ENCODE measurements around the gene GRAP. TPM values are rescaled to one million over a fixed set of nuclear protein-coding genes. Genes with fewer than 3 reads are reported as not detected.

GRAP gene
- total RNA-seq, 2 donors from 2014 or later = 12.7 to 13.7 TPM

GRCh38 chr17:19013226-19013625 is 33.5 kb downstream of the GRAP start:
- no peak for DNase-seq (ENCODE audit: low spot score in 2 of 2)
- Mint-ChIP-seq H3K9me3 (no peaks in the 10 kb centered on the region), H3K36me3 (no peaks in the 10 kb centered on the region), H3K27ac (no peak overlapping the region)
- ATAC-seq = no peak

- Mint-ChIP-seq H3K27ac (peak overlapping the region in 1 of 2 donors; percentile 11), H3K9me3 (no peaks in the 10 kb centered on the region), H3K36me3 (no peaks in the 10 kb centered on the region)
- ATAC-seq (no peak), DNase-seq (ENCODE audit: low spot score in 2 of 2) (no peak)
Observed at GRCh38 chr17:19012171-19013080, 34.3 kb downstream of the GRAP start.

DNA sequence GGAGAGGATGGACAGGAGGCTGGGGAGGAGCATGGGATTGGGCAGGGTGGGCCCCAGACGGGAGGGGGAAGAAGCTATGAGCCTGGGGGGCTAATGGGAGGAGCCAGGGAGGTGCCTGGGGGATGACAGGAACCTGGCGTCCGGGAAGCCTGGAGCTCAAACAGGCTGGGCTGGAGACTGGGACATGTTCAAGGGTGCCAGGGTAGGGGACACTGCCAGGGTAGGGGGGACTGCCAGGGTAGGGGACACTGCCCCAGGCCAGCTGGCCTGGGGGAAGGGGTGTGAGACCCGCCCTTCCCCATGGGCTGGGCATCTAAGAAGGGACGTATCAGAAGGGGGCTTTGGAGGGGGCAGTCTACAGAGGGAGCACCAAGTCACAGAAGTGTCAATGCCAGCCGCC is 35.2 kb downstream of the GRAP start:
- H3K36me3 Mint-ChIP-seq = no peaks in the 10 kb centered on the region
- ATAC-seq (no peak), DNase-seq (ENCODE audit: low spot score in 2 of 2) (no peak)
- H3K27ac Mint-ChIP-seq = peak overlapping the region in 1 of 2 donors; percentile 38
- H3K9me3 Mint-ChIP-seq = no peaks in the 10 kb centered on the region

GRCh38 chr17:19010729-19011505 is 35.8 kb downstream of the GRAP start:
- ATAC-seq (no peak), DNase-seq (ENCODE audit: low spot score in 2 of 2) (no peak)
- Mint-ChIP-seq H3K9me3 (no peaks in the 10 kb centered on the region), H3K27ac (peak overlapping the region in 1 of 2 donors; percentile 38), H3K36me3 (no peaks in the 10 kb centered on the region)

- DNase-seq (ENCODE audit: low spot score in 2 of 2) = no peak
- H3K27ac Mint-ChIP-seq = no peak overlapping the region
- no peak for ATAC-seq
- H3K36me3 Mint-ChIP-seq = no peaks in the 10 kb centered on the region
- H3K9me3 Mint-ChIP-seq = no peaks in the 10 kb centered on the region
Observed at GRCh38 chr17:19009970-19010369, 36.8 kb downstream of the GRAP start.

- peaks cover 7 to 9% of the 10 kb centered on the region in 2 donors for H3K36me3 Mint-ChIP-seq
- no peak for ATAC-seq
- no peaks in the 10 kb centered on the region for H3K9me3 Mint-ChIP-seq
- DNase-seq (ENCODE audit: low spot score in 2 of 2) = no peak
- H3K27ac Mint-ChIP-seq = no peak overlapping the region
Observed at GRCh38 chr17:19006698-19007097, 40.1 kb downstream of the GRAP start.

DNA sequence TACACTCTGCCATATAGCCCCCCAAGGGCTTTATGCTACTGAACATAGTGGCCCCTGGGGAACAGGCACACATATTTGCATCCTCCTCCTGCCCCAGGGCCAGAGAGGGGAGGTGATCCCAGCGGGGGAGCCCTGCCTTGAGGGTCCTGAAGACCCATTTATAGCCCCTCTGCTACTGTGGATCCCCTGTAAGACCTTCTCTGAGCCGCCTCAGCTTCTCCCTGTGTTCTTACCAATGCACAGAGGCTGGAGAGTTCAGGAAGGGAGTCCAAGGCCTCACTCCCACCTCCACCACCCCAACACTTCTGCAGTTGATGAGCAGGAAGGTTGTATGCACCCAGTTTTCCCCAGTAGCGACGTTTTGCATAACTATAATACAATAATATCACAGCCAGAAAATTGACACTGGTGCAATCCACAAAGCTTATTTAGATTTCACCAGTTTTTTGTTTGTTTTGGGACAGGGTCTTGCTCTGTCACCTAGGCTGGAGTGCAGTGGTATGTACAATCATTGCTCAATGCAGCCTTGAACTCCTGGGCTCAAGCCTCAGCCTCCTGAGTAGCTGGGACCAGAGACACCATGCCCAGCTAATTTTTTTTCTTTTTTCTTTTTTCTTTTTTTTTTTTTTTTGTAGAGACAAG is 40.8 kb downstream of the GRAP start:
- Mint-ChIP-seq H3K27ac (peak overlapping the region in 1 of 2 donors; percentile 67), H3K9me3 (no peaks in the 10 kb centered on the region), H3K36me3 (peaks cover 7 to 9% of the 10 kb centered on the region in 2 donors)
- DNase-seq (ENCODE audit: low spot score in 2 of 2) (no peak), ATAC-seq (no peak)

DNA sequence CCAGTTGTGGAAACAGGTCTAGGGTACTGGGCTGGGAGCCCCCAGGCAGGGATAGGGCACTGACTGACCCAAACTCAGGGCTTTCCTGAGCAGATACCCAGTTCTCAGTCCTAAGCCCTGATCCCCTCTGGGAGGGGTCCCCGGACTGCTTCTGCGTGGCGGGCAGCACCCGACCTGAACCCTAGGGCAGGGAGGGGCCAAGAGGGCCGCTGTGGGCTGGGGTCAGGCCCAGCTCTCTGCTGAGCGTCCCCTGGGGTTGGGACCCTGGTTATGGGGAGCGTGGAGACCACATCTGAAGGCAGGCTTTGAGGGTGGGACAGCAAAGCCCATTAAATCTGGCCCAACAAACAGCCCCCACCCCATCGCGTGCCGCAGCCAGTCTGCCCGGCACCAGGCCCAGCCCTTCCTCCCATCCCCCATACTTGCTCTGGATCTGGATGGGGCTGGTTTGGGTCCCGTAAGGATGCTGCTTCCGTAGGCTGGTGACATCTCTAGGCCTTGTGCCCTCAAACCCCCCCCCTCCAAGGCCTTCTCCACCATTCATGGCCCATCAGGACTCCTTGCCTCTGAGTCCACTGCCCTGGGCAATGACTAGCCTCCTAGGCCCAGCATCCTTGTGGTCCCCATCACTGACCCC is 41.5 kb downstream of the GRAP start:
- no peak for DNase-seq (ENCODE audit: low spot score in 2 of 2)
- Mint-ChIP-seq H3K36me3 (peaks cover 7 to 9% of the 10 kb centered on the region in 2 donors), H3K9me3 (no peaks in the 10 kb centered on the region), H3K27ac (peak overlapping the region in 1 of 2 donors; percentile 67)
- no peak for ATAC-seq

- peak; percentile 88 to 90 for DNase-seq (ENCODE audit: low spot score in 2 of 2)
- H3K36me3 Mint-ChIP-seq = peaks cover 7 to 9% of the 10 kb centered on the region in 2 donors
- peak within 1 kb of the TSS; percentile 80 to 87 for H3K27ac Mint-ChIP-seq
- H3K9me3 Mint-ChIP-seq = no peaks in the 10 kb centered on the region
- peak; percentile 92 to 94 for ATAC-seq
Observed at GRCh38 chr17:19004421-19005136, 42.2 kb downstream of the GRAP start, which contains the start of gene FAM83G. Gene FAM83G, minus strand, starts transcription at chr17:19004764. Its CDS starts 723 bp downstream, at chr17:19004041.

DNA sequence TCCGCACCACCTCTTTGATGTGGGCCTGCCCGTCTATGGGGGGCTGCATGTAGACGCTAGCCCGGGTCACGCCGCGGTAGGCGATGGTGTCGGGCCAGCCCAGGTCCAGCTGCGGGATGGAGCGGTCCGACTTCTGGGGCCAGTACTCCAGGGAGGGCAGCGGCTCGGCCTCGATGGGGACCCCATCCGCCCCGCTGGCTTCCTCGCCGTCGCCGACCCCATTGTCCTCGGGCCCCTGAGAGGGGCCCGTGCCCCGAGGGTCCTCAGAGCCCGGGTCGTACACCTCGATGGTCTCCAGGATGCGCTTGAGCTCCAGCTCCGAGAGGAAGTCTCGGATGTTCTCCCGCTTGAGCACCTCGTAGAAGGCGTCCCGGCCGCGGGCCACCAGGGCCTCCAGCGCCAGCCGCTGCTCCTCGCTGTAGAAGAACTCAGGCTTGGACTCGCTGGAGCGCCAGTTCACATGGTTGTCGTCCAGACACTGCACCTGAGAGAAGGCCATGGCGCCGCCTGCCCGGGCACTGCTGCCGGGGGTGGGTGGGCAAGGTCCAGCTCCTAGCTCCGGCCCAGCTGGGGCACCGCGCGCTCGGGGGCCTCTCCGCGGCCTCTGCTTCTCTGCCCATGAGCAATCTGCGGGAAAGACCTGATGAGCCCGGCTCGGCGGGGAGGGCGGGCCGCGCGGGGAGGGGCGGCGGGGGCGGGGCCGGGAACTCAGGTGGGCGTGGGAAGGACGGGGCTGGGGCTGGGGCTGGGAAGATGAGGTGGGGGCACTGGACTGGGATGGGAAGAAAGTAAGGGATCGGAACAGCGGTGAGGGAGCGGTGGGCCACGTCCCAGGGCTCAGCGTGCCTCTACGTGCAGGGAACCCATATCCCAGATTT is 43.0 kb downstream of the GRAP start:
- ATAC-seq (peak; percentile 35 to 55), DNase-seq (ENCODE audit: low spot score in 2 of 2) (peak; percentile 41 to 69)
- Mint-ChIP-seq H3K27ac (peak overlapping the region; percentile 80 to 87), H3K9me3 (no peaks in the 10 kb centered on the region), H3K36me3 (peaks cover 7 to 9% of the 10 kb centered on the region in 2 donors)

DNA sequence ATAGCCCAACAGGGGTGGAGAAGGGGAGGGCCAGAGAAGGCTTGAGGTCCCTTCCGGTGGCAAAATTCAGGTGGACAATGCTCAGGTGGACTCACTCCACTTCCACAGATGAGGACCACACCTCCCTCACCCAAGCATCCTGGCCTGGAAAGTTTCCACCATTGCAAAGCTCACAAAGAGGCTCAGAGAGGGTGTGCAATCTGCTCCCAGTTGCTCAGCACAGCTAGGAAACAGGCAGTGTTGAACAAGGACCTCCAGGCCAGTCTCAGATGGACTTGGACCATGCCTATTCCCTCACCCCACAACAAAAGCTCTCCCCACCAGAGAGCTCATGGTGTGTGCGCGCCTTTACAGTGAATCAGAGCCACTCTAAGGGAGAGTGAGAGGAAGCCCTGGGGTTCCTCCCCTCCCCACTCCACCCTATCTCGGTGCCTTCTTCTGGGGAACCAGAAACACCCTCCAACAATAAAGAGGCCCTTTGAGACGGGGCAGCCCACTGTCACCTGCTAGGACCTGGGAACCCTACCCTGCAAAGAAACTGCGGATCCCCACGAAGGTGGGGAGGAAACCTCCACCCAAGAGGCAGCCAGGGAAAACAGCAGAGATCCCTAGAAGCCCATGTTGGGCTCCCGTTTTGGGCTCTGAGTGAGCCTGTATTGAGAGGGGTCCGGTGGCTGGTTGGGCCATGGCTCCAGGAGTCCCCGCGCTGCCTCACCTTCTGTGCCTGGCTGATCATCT is 43.8 kb downstream of the GRAP start:
- peaks cover 7 to 9% of the 10 kb centered on the region in 2 donors for H3K36me3 Mint-ChIP-seq
- no peaks in the 10 kb centered on the region for H3K9me3 Mint-ChIP-seq
- peak in 1 of 2 donors; percentile 11 for ATAC-seq
- H3K27ac Mint-ChIP-seq = no peak overlapping the region
- DNase-seq (ENCODE audit: low spot score in 2 of 2) = no peak

- H3K27ac Mint-ChIP-seq = peak overlapping the region in 1 of 2 donors; percentile 18
- peaks cover 8 to 10% of the 10 kb centered on the region in 2 donors for H3K36me3 Mint-ChIP-seq
- DNase-seq (ENCODE audit: low spot score in 2 of 2) = no peak
- ATAC-seq = no peak
- H3K9me3 Mint-ChIP-seq = no peaks in the 10 kb centered on the region
Observed at GRCh38 chr17:19001907-19002590, 44.7 kb downstream of the GRAP start.

GRCh38 chr17:19000531-19001325 is 46.0 kb downstream of the GRAP start:
- Mint-ChIP-seq H3K9me3 (peaks cover 2 to 3% of the 10 kb centered on the region in 2 donors), H3K27ac (peak overlapping the region in 1 of 2 donors; percentile 18), H3K36me3 (peaks cover 21 to 23% of the 10 kb centered on the region in 2 donors)
- ATAC-seq (no peak), DNase-seq (ENCODE audit: low spot score in 2 of 2) (no peak)

All from activated naive CD4-positive, alpha-beta T cell treated with anti-CD3 and anti-CD28 coated beads, Interleukin-2, amount 50 U/mL, for 72 hours (primary cell).